Renal cortical epithelial cell (primary cell): Measurements from ENCODE around the gene TRIM72. TPM values are rescaled to one million over a fixed set of nuclear protein-coding genes. Genes with fewer than 3 reads are reported as not detected.
"Not testable (repeated sequence)": the region's sequence is repeated elsewhere in the genome, so short reads cannot be mapped to it uniquely, and the experiment has no call there.

Experiments used
- DNase-seq: peaks from one replicate; pipeline ENCODE4 v3.0.0-alpha.2; 2011; ENCODE audit warnings: low read depth
- total RNA-seq: library from RNA; depleted of rRNA; stranded (reverse); fragments of >200 nt; gene quantifications from 2 replicates; pipeline ENCODE4 v1.2.3, GENCODE V29; 2014

Gene TRIM72, protein sequence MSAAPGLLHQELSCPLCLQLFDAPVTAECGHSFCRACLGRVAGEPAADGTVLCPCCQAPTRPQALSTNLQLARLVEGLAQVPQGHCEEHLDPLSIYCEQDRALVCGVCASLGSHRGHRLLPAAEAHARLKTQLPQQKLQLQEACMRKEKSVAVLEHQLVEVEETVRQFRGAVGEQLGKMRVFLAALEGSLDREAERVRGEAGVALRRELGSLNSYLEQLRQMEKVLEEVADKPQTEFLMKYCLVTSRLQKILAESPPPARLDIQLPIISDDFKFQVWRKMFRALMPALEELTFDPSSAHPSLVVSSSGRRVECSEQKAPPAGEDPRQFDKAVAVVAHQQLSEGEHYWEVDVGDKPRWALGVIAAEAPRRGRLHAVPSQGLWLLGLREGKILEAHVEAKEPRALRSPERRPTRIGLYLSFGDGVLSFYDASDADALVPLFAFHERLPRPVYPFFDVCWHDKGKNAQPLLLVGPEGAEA
- not detected in 2 replicates for total RNA-seq

DNA sequence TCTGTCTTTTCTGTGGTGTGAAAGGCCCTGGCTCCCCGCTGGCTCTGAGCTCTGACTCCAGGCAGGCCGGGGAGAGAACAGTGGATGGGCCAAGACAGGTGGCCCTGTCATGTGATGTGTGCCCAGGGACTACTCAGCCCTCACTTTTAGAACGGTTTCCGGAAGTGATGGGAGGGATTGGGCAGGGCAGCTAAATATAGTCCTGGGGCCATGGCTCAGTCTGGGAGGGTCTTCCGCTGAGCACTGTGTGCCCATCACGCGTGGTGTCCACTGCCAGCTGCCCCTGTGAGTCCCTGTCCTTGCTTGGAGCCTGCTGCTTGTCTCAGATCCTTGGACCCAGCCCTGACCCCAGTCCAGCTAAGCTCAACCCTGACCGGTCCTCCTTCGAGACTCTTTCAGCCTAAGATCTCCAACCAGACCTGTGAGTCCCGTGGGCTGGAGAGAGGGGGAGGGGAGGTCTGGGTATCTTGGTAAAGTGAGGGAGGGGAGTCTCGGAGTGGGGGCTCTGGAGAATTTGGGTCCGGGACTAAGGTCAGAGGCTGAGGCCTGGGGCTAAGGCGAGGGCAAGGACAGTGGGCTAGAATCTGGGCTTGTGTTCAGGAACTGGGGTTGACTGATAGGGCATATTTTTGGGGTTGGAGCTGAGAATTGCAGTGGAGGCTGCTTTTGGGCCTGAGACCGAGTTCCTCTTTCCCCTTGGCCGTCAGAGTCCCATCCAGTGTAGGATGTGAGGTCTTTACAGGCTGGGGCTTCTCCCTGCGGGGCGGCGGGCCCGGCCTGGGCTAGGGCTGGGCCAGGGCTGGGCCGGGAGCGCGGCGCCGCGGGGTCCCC lies at the start of gene TRIM72:
TSS of gene TRIM72 (plus strand) at position 243 of the 831 bp plus-strand sequence. CDS start 620 bp downstream, outside the sequence.
- DNase-seq = no peak

GRCh38 chr16:31167315-31167714 lies 46.6 kb upstream of the TRIM72 start:
- DNase-seq = no peak

GRCh38 chr16:31168848-31169247 lies 45.1 kb upstream of the TRIM72 start:
- peak; percentile 45 for DNase-seq

GRCh38 chr16:31170048-31170447 lies 43.9 kb upstream of the TRIM72 start:
- not testable (repeated sequence) for DNase-seq

DNA sequence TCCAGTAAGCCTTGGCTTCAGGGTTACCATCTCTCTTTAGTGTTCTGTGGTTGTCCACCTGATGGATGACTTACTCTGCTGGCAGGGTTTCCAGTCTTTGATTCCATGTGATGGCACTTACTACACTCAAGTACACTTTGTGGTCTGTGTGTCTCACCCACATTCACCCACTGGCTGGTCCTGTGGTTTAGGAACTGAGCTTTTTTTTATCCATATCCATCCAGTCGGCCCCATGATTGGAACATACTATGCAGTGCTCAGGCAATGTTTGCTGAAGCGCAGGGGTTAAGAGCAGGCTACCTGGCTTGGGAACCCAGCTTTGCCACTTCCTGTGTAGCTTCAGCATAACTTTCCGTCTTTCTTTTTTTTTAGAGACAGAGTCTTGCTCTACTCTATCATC lies 36.8 kb upstream of the TRIM72 start:
- peak; percentile 98 for DNase-seq

DNA sequence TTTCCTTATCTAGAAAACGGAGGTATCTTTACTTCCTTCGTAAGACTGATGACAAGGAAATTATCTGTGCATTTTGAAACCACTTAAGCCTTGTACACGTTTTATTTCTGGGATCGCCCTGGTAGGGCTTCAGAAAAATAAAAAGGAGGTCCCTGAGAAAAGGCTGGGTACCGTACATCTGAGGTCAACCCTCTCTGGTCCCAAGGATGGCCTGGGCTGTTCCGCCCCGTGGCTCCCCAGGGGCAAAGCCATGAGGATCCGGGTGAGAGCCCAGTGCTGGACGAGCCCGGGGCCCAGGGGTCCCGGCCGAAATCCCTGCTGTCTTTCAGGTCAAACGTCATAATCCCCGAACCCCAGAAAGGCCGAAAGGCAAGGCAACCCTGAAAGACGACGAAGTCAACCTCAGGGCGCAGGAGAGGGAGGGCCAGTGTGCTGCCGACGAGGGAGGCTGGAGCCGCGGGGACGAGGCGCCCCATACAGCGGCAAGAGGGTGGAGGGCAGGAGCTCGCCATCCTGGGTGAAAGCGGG lies 34.6 kb upstream of the TRIM72 start:
- DNase-seq = no peak

DNA sequence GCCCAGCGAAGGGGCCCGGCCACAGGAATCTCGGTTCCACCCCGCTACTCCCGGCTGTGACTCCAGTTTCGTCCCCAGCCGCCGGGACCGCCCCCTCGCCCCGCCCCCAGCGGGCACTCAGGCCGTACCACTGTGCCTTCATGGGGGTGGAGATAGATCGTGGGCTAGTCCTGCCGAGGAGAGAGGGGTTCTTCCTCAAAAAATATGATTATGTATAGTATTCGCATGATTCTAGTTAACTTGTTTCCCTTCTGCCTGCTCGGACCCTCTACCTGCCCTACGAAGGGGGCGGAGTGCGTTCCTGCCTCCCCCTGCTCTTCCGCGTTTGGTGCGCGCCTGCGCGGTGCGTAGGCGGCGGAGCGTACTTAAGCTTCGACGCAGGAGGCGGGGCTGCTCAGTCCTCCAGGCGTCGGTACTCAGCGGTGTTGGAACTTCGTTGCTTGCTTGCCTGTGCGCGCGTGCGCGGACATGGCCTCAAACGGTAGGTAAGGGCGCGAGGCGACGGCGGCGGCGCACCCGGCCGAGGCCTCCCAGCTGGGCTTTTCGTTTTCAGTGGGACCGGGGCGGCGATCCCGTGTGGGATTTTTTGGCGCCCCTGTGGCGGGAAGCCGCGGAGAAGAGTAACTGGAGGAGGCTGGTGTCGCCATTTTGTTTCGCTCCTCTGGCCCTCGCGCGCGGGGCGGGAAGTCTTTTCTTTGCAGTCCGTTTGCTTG lies 34.0 kb upstream of the TRIM72 start, which contains the start of gene FUS:
TSS of gene FUS (plus strand) at position 393 of the 713 bp plus-strand sequence. CDS start at position 469, 76 bp downstream.
- DNase-seq = peak; percentile 47

DNA sequence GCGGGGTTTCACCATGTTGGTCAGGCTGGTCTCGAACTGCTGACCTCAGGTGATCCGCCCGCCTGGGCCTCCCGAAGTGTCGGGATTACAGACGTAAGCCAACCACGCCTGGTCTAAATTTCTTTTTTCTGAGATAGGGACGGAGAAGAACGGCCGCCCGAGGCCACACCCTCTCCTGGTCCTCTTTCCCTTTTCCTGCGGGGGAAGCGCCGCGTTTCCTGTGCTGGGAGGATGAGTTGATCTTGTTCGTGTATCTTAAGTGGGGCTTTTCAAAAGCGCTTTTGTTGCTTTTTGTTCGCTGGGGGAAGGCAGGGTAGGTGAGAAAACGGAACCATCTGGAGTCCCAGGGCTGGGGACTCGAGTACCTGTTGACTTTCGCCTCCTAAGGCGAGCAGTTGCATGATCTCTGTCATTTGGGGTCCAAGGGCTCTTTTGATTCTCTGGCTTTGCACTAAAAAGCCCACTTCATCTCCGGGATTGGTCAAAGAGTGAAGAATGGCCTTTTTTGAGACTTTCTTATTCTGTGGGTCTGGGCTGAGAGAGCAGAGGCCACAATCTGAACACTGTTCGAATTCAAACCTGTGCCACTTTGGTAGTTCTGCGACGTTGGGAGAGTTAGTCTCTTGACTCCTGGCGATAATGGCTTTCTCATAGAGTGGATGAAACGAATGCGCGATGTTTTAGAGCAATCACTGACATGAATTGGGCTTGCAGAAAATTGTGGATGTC lies 32.7 kb upstream of the TRIM72 start:
- DNase-seq = no peak

GRCh38 chr16:31182391-31182790 lies 31.5 kb upstream of the TRIM72 start:
- DNase-seq = no peak

DNA sequence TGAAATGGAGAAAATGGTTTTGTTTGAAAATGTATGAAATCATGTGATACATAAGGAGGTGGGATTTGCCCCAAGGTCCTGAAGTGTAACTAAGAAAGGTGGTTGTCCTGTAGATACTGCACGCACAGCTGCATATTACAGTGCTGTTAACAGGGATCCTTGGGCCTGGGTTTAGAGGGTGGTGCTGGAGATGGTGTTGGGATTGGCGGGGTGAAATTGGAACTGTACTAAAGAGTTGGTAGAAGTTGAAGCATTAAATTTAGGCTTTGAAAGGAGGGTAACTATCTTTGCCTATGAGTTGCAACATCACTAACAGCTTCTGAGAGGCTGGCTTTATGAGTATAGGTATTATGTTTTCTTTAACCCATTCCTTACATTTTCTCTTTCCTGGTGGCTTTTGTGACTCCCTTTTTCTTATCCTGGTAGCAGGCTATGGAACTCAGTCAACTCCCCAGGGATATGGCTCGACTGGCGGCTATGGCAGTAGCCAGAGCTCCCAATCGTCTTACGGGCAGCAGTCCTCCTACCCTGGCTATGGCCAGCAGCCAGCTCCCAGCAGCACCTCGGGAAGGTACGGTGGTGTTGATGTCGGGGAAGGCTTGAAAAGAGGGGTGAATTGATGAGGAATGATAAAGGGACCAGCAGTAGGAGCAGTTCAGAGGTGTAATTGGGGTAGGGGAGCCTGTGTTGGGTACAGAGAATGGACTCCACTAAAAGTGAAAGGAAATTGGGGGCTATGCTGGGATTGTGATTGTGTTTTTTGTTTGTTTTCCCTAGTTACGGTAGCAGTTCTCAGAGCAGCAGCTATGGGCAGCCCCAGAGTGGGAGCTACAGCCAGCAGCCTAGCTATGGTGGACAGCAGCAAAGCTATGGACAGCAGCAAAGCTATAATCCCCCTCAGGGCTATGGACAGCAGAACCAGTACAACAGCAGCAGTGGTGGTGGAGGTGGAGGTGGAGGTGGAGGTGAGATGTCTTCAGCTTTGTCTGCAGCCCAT lies 30.2 kb upstream of the TRIM72 start:
- no peak for DNase-seq

GRCh38 chr16:31184888-31185287 lies 29.0 kb upstream of the TRIM72 start:
- DNase-seq = no peak

DNA sequence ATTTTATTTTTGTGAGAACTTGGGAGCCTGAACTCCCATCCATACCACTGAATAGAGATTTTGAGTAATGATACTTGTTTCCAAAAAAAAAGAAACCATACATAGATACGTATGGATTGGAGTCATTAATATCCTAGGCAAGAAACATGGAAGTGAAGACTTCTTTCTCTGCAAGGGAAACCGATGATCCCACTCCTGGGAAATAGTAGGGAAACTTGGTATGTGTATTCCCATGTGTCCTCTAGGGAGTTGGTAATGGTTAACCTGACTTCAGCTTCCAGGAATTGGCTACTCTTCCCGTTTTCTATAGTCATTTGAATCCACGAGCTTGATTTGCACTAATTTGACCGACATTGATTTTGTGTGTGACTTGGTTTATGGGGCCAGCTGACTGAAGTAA lies 28.6 kb upstream of the TRIM72 start:
- no peak for DNase-seq

DNA sequence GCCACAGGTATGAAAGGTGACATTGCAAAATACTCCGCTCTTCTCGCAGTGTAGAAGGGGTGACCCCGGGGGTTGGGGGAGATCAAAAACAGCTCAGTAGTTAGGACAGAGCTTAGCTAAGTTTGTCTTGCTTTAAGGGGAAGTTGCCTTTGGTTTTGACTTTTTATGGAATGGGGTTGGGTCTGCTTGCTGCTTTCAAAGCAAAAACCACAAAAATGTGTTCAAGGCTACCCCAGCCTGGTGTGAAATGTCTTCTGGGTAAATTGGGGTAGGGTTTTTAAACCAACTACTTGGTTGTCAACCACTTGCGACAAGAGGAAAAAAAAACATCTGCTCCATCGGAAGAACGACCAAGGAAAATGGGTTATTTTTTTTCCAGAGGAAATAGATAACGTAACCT lies 27.7 kb upstream of the TRIM72 start:
- DNase-seq = no peak

DNA sequence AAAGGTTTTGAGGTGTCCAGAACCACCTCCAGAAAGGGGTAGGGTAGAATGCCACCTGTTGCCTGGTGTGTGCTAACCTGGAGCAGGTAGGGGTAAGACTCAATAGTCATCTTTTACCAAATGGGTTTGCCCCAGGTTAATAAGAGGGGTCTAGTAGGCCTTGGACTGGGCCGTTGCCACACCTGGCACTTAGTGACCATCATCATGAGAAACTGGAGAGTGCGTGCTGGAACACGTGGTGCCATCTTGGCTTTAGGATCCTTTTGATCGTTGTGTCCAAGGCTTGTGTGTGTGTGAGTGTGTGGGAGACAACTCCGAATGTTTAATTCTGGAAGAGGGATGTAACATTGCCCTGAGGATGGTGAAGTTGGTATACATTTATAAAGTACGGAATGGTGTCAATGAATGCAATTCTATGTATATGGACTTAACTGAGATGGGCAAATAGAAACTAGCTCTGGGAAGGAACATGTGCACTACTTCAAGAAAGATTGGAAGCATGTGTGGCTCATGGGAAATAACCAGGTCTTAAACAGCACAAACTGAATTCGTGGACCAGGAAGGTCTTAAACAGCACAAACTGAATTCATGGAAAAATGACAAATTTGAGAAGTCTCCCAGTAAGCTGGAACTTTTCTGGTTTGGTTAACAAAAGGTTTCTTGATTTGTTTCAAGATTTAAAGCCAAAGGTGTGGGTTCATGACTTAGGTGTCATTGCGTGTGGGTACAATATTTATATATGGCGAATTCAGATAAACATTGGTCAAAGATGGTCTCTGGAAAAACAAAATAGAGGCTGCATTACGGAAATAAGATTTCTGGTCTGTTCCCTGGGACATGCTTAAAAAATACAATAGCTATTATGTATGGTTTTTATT lies 26.8 kb upstream of the TRIM72 start:
- no peak for DNase-seq

DNA sequence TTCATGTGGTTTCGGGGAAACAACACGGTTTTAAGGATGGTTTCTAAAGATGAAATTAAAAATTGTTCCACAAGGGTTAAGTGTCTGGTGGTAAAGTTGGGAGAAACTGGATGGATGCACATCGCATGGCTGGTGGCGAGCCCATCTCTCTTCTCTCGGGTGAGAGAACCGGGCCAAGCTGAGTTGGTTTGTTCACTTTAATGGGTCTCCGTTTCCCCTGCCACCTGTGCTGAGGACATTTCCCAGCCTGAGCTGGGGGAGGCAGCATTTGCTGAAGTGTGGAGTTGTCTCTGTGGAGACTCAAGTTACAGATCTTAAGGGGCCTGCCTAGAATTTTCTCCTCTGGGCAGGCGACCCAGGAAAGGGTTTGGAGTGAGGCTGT lies 26.1 kb upstream of the TRIM72 start:
- no peak for DNase-seq

- no peak for DNase-seq
Observed at GRCh38 chr16:31188450-31189411, 25.2 kb upstream of the TRIM72 start.

- DNase-seq = no peak
Observed at GRCh38 chr16:31189412-31189778, 24.5 kb upstream of the TRIM72 start.

- no peak for DNase-seq
Observed at GRCh38 chr16:31190061-31190460, 23.9 kb upstream of the TRIM72 start.
